Trophoblast cell (in vitro differentiated cells and primary cell): ENCODE results near the gene DAB1.

Source experiments
- DNase-seq, 2 donors: peaks; one replicate each; pipeline ENCODE4 v3.0.0-alpha.2; 2016
- H2AFZ ChIP-seq: 2 replicates; pipeline ENCODE4 v1.6.1; 2013; ENCODE audit warnings: low read length, moderate library complexity, mild to moderate bottlenecking; ENCODE audit not compliant: insufficient read depth, poor library complexity
- H2AK5ac ChIP-seq: 2 replicates; pipeline ENCODE4 v1.6.1; 2013; ENCODE audit warnings: mild to moderate bottlenecking, low read length
- H2BK120ac ChIP-seq: 2 replicates; pipeline ENCODE4 v1.6.1; 2013; ENCODE audit warnings: low read length, mild to moderate bottlenecking, moderate library complexity; ENCODE audit not compliant: insufficient read depth, poor library complexity
- H2BK12ac ChIP-seq: 2 replicates; pipeline ENCODE4 v1.6.1; 2013; ENCODE audit warnings: mild to moderate bottlenecking, low read length, moderate library complexity
- H2BK5ac ChIP-seq: 2 replicates; pipeline ENCODE4 v1.6.1; 2013; ENCODE audit warnings: low read length, low read depth, moderate library complexity, mild to moderate bottlenecking; ENCODE audit not compliant: poor library complexity
- H3K14ac ChIP-seq: 2 replicates; pipeline ENCODE4 v1.6.1; 2013; ENCODE audit warnings: mild to moderate bottlenecking, low read length
- H3K18ac ChIP-seq: 2 replicates; pipeline ENCODE4 v1.6.1; 2013; ENCODE audit warnings: mild to moderate bottlenecking, low read length
- H3K23ac ChIP-seq: 2 replicates; pipeline ENCODE4 v1.6.1; 2013; ENCODE audit warnings: low read length
- H3K27ac ChIP-seq: 2 replicates; pipeline ENCODE4 v1.5.1; 2013; ENCODE audit warnings: low read depth, mild to moderate bottlenecking, inconsistent platforms, low read length, moderate library complexity
- H3K27me3 ChIP-seq: 2 replicates; pipeline ENCODE4 v1.6.1; 2013; ENCODE audit warnings: inconsistent platforms, mild to moderate bottlenecking, low read length, moderate library complexity; ENCODE audit not compliant: insufficient read depth
- H3K36me3 ChIP-seq, 2 experiments: 1 replicate in 1 of 2; 2 replicates in 1 of 2; pipeline ENCODE4 v1.6.1; 2013; ENCODE audit warnings: low read length in 2 of 2, mild to moderate bottlenecking in 2 of 2, moderate library complexity in 1 of 2; ENCODE audit not compliant: insufficient read depth in 2 of 2, control insufficient read depth in 1 of 2
- H3K4ac ChIP-seq: 2 replicates; pipeline ENCODE4 v1.6.1; 2013; ENCODE audit warnings: low read depth, mild to moderate bottlenecking, low read length, moderate library complexity
- H3K4me1 ChIP-seq, 2 experiments: 1 replicate in 1 of 2; 2 replicates in 1 of 2; pipeline ENCODE4 v1.6.1; 2013; ENCODE audit warnings: low read length in 2 of 2, mild to moderate bottlenecking in 2 of 2, moderate library complexity in 1 of 2; ENCODE audit not compliant: insufficient read depth in 2 of 2, control insufficient read depth in 1 of 2
- H3K4me2 ChIP-seq: 2 replicates; pipeline ENCODE4 v1.6.1; 2013; ENCODE audit warnings: inconsistent platforms, mild to moderate bottlenecking, low read length, moderate library complexity
- H3K4me3 ChIP-seq: 2 replicates; pipeline ENCODE4 v1.5.1; 2013; ENCODE audit warnings: mild to moderate bottlenecking, low read depth, low read length, inconsistent platforms
- H3K79me1 ChIP-seq: one replicate; pipeline ENCODE4 v1.6.1; 2013; ENCODE audit warnings: low read length
- H3K79me2 ChIP-seq: 2 replicates; pipeline ENCODE4 v1.6.1; 2013; ENCODE audit warnings: low read length, mild to moderate bottlenecking; ENCODE audit not compliant: control insufficient read depth, insufficient read depth, poor library complexity
- H3K9ac ChIP-seq: 2 replicates; pipeline ENCODE4 v1.6.1; 2013; ENCODE audit warnings: mild to moderate bottlenecking, low read length
- H3K9me3 ChIP-seq: 2 replicates; pipeline ENCODE4 v1.6.1; 2013; ENCODE audit warnings: low read depth, mild to moderate bottlenecking, control low read depth, inconsistent platforms, low read length; ENCODE audit not compliant: insufficient read depth
- H4K12ac ChIP-seq: 2 replicates; pipeline ENCODE4 v1.6.1; 2013; ENCODE audit warnings: low read depth, mild to moderate bottlenecking, low read length, moderate library complexity
- H4K8ac ChIP-seq: 2 replicates; pipeline ENCODE4 v1.6.1; 2013; ENCODE audit warnings: low read depth, mild to moderate bottlenecking, low read length, moderate library complexity
- H4K91ac ChIP-seq: one replicate; pipeline ENCODE4 v1.6.1; 2013; ENCODE audit warnings: low read depth, mild to moderate bottlenecking, low read length, moderate library complexity
- WGBS: extraction: QIAGEN DNeasy Blood & Tissue Kit; methylation state at CpG from one replicate; pipeline ENCODE4 v1.1.7; 2013; ENCODE audit warnings: missing lambda C conversion rate; ENCODE audit not compliant: insufficient read length, insufficient coverage; ENCODE audit errors: extremely low coverage; 5-methylcytosine and 5-hydroxymethylcytosine counted together

Gene DAB1

GRCh38 chr1:57208741-57209302, 215.0 kb downstream of the DAB1 start:
- Histone ChIP-seq H3K14ac (no peak overlapping the region), H3K4me3 (no peak overlapping the region), H3K27me3 (no peaks in the 10 kb centered on the region), H3K4me2 (no peak overlapping the region), H3K18ac (no peak overlapping the region), H4K8ac (no peak overlapping the region), H4K91ac (no peak overlapping the region), H3K4ac (no peak overlapping the region), H3K9ac (no peak overlapping the region), H2AK5ac (no peak overlapping the region), H3K9me3 (no peaks in the 10 kb centered on the region), H3K36me3 (no peaks in the 10 kb centered on the region), H3K23ac (no peak overlapping the region), H2AFZ (no peak overlapping the region), H3K27ac (no peak overlapping the region), H2BK120ac (no peak overlapping the region), H3K79me1 (no peaks in the 10 kb centered on the region), H2BK5ac (no peak overlapping the region), H2BK12ac (no peak overlapping the region), H3K4me1 (no peaks in the 10 kb centered on the region), H3K79me2 (no peaks in the 10 kb centered on the region), H4K12ac (no peak overlapping the region)
- no CpG with 5 or more reads among the region's 1 CpG for WGBS
- no peak for DNase-seq

- Histone ChIP-seq H3K4ac (no peak overlapping the region), H2BK120ac (no peak overlapping the region), H3K4me3 (no peak overlapping the region), H4K12ac (no peak overlapping the region), H4K8ac (no peak overlapping the region), H3K4me2 (no peak overlapping the region), H4K91ac (no peak overlapping the region), H2BK12ac (no peak overlapping the region), H2AFZ (no peak overlapping the region), H3K23ac (no peak overlapping the region), H3K36me3 (no peaks in the 10 kb centered on the region), H3K9ac (no peak overlapping the region), H3K4me1 (no peaks in the 10 kb centered on the region), H3K18ac (no peak overlapping the region), H3K27me3 (no peaks in the 10 kb centered on the region), H3K9me3 (no peaks in the 10 kb centered on the region), H3K79me2 (no peaks in the 10 kb centered on the region), H3K27ac (no peak overlapping the region), H3K79me1 (no peaks in the 10 kb centered on the region), H3K14ac (no peak overlapping the region), H2AK5ac (no peak overlapping the region), H2BK5ac (no peak overlapping the region)
- DNase-seq: no peak
These were observed 217.8 kb downstream of the DAB1 start for GRCh38 chr1:57206038-57206437.

GRCh38 chr1:57204942-57205787, 218.7 kb downstream of the DAB1 start:
- no peak overlapping the region for H3K4ac ChIP-seq
- no peak overlapping the region for H2BK5ac ChIP-seq
- H2AK5ac ChIP-seq: no peak overlapping the region
- no peak overlapping the region for H3K4me2 ChIP-seq
- no peak overlapping the region for H4K91ac ChIP-seq
- H3K79me2 ChIP-seq: no peaks in the 10 kb centered on the region
- WGBS: no CpG with 5 or more reads among the region's 5 CpGs
- H3K27me3 ChIP-seq: no peaks in the 10 kb centered on the region
- no peak overlapping the region for H4K8ac ChIP-seq
- no peak overlapping the region for H3K27ac ChIP-seq
- H3K4me3 ChIP-seq: no peak overlapping the region
- no peak overlapping the region for H2AFZ ChIP-seq
- no peaks in the 10 kb centered on the region for H3K79me1 ChIP-seq
- H3K36me3 ChIP-seq: no peaks in the 10 kb centered on the region
- H3K14ac ChIP-seq: no peak overlapping the region
- H2BK120ac ChIP-seq: no peak overlapping the region
- no peak for DNase-seq
- H3K18ac ChIP-seq: no peak overlapping the region
- H3K4me1 ChIP-seq: no peaks in the 10 kb centered on the region
- no peak overlapping the region for H2BK12ac ChIP-seq
- no peak overlapping the region for H4K12ac ChIP-seq
- no peak overlapping the region for H3K23ac ChIP-seq
- no peak overlapping the region for H3K9ac ChIP-seq
- no peaks in the 10 kb centered on the region for H3K9me3 ChIP-seq

- Histone ChIP-seq H2BK12ac (no peak overlapping the region), H3K27me3 (no peaks in the 10 kb centered on the region), H2BK120ac (no peak overlapping the region), H3K4me2 (no peak overlapping the region), H3K9me3 (no peaks in the 10 kb centered on the region), H2BK5ac (no peak overlapping the region), H3K27ac (no peak overlapping the region), H3K4me3 (no peak overlapping the region), H4K12ac (no peak overlapping the region), H3K9ac (no peak overlapping the region), H3K36me3 (no peaks in the 10 kb centered on the region), H3K18ac (no peak overlapping the region), H3K79me1 (no peaks in the 10 kb centered on the region), H3K14ac (no peak overlapping the region), H2AFZ (no peak overlapping the region), H3K79me2 (no peaks in the 10 kb centered on the region), H2AK5ac (no peak overlapping the region), H4K91ac (no peak overlapping the region), H3K23ac (no peak overlapping the region), H3K4me1 (no peaks in the 10 kb centered on the region), H3K4ac (no peak overlapping the region), H4K8ac (no peak overlapping the region)
- WGBS: no CpG with 5 or more reads among the region's 3 CpGs
- no peak for DNase-seq
These were observed 219.8 kb downstream of the DAB1 start for GRCh38 chr1:57204091-57204490.
